Endothelial cell of umbilical vein (primary cell): ENCODE measurements around the gene CXorf65. TPM values are rescaled to one million over a fixed set of nuclear protein-coding genes. Genes with fewer than 3 reads are reported as not detected.

ENCODE experiments used
- BruUV-seq: library from RNA; stranded (reverse); fragments of 400-500 nt; replicated peaks from 2 replicates; lab custom pipeline; 2021; lab: Mats Ljungman, UMichigan
- CTCF ChIA-PET: fragments of 300-600, 350-600 bp; sonication (Branson Sonifier 250); formaldehyde crosslinking; loops from one replicate; lab custom pipeline; 2021; ENCODE audit warnings: antibody characterized with exemption, inconsistent platforms; lab: Charles Lee
- POLR2A ChIA-PET: fragments of 300-600, 350-600 bp; sonication (Branson Sonifier 250); formaldehyde crosslinking; loops from one replicate; lab custom pipeline; 2021; ENCODE audit warnings: antibody characterized with exemption, inconsistent platforms; lab: Charles Lee
- DNase-seq: peaks from one replicate; pipeline ENCODE4 v3.0.0-alpha.2; 2011; ENCODE audit warnings: low read depth, low spot score
- FAIRE-seq: peaks from 2 replicates; lab custom pipeline; 2011; peaks lifted over from hg19 to GRCh38; lab: Jason Lieb, UNC
- H2AFZ ChIP-seq: 2 replicates; pipeline ENCODE4 v1.6.0; 2012; ENCODE audit warnings: low read depth, low read length, control low read depth, inconsistent platforms
- H3K27ac ChIP-seq: 2 replicates; pipeline ENCODE4 v1.5.1; 2011; ENCODE audit warnings: low read depth, mild to moderate bottlenecking, control low read depth, low read length, moderate library complexity; ENCODE audit not compliant: insufficient read depth
- H3K27me3 ChIP-seq, 2 experiments: 2 replicates each; pipeline versions ENCODE4 v1.6.0 to v1.6.1; 2011; ENCODE audit warnings: low read length in 2 of 2, mixed read lengths in 1 of 2; ENCODE audit not compliant: control insufficient read depth in 2 of 2, insufficient read depth in 2 of 2
- H3K36me3 ChIP-seq, 2 experiments: 2 replicates in 1 of 2; 3 replicates in 1 of 2; pipeline ENCODE4 v1.5.1; 2011; ENCODE audit warnings: low read length in 2 of 2, mild to moderate bottlenecking in 1 of 2, moderate library complexity in 1 of 2; ENCODE audit not compliant: control insufficient read depth in 2 of 2, insufficient read depth in 2 of 2; ENCODE audit errors: extremely low read depth in 1 of 2
- H3K4me1 ChIP-seq: 3 replicates; pipeline ENCODE4 v1.5.1; 2011; ENCODE audit warnings: mild to moderate bottlenecking, low read length; ENCODE audit not compliant: control insufficient read depth, insufficient read depth; ENCODE audit errors: extremely low read depth
- H3K4me2 ChIP-seq: 2 replicates; pipeline ENCODE4 v1.6.1; 2011; ENCODE audit warnings: low read length, control low read depth, mixed read lengths; ENCODE audit not compliant: insufficient read depth
- H3K4me3 ChIP-seq, 3 experiments: fragments of 200-600 bp in 1 of 3; sonication (generic), shearing (Covaris generic) in 1 of 3; replicated peaks in 1 of 3; 2 replicates each; pipeline ENCODE4 v1.5.1; 2011 to 2016; ENCODE audit warnings: control low read depth in 3 of 3, low read length in 3 of 3, mild to moderate bottlenecking in 2 of 3, inconsistent platforms in 1 of 3, low read depth in 1 of 3, moderate library complexity in 1 of 3; ENCODE audit not compliant: insufficient read depth in 1 of 3
- H3K79me2 ChIP-seq: 2 replicates; pipeline ENCODE4 v1.6.0; 2012; ENCODE audit warnings: low read length, inconsistent platforms; ENCODE audit not compliant: control insufficient read depth, insufficient read depth
- H3K9ac ChIP-seq: replicated peaks from 2 replicates; pipeline ENCODE3; 2011; ENCODE audit warnings: low read length, control low read depth; ENCODE audit not compliant: insufficient read depth; ENCODE audit errors: extremely low read depth
- H3K9me1 ChIP-seq: replicated peaks from 3 replicates; pipeline ENCODE4 v1.6.0; 2011; ENCODE audit warnings: mild to moderate bottlenecking, low read length; ENCODE audit not compliant: control insufficient read depth, insufficient read depth; ENCODE audit errors: extremely low read depth
- H3K9me3 ChIP-seq: replicated peaks from 2 replicates; pipeline ENCODE4 v1.5.1; 2012; ENCODE audit warnings: low read length, inconsistent platforms; ENCODE audit not compliant: control insufficient read depth, insufficient read depth
- H4K20me1 ChIP-seq: replicated peaks from 2 replicates; pipeline ENCODE3; 2011; ENCODE audit warnings: mild to moderate bottlenecking, low read length; ENCODE audit not compliant: control insufficient read depth, insufficient read depth; ENCODE audit errors: extremely low read depth
- CTCF ChIP-seq, 2 donors: IDR thresholded peaks; 1 replicate in 1 of 2; 2 replicates in 1 of 2; pipeline ENCODE4 v1.5.1; 2011; ENCODE audit warnings: low read length in 2 of 2, mild to moderate bottlenecking in 2 of 2, moderate library complexity in 2 of 2, control low read depth in 1 of 2, inconsistent platforms in 1 of 2, low read depth in 1 of 2; ENCODE audit not compliant: insufficient read depth in 1 of 2; ENCODE audit errors: extremely low read depth in 1 of 2
- EZH2 ChIP-seq: IDR thresholded peaks from 2 replicates; pipeline ENCODE4 v1.6.1; 2012; ENCODE audit warnings: borderline replicate concordance, low read depth, mild to moderate bottlenecking, moderate library complexity, low read length, inconsistent platforms; ENCODE audit not compliant: severe bottlenecking
- FOS ChIP-seq: IDR thresholded peaks from 2 replicates; pipeline ENCODE4 v1.6.1; 2011; ENCODE audit warnings: mild to moderate bottlenecking, low read length, moderate library complexity, borderline replicate concordance; ENCODE audit not compliant: insufficient read depth
- GATA2 ChIP-seq: IDR thresholded peaks from 2 replicates; pipeline ENCODE4 v1.7.0; 2011; ENCODE audit warnings: low read depth, mild to moderate bottlenecking, moderate library complexity, mixed read lengths, low read length; ENCODE audit not compliant: insufficient read length, insufficient read depth
- JUN ChIP-seq: IDR thresholded peaks from 2 replicates; pipeline ENCODE4 v1.6.1; 2011; ENCODE audit warnings: borderline replicate concordance, low read depth; ENCODE audit not compliant: insufficient read length, insufficient read depth
- MAX ChIP-seq: IDR thresholded peaks from 2 replicates; pipeline ENCODE4 v1.6.1; 2011; ENCODE audit not compliant: insufficient read depth, insufficient read length
- MYC ChIP-seq: IDR thresholded peaks from one replicate; pipeline ENCODE4 v1.6.1; 2011; ENCODE audit warnings: mild to moderate bottlenecking, low read depth, low read length
- POLR2A ChIP-seq: IDR thresholded peaks from 2 replicates; pipeline ENCODE4 v1.6.1; 2012; ENCODE audit warnings: low read depth, mild to moderate bottlenecking, control low read depth, low read length
- POLR2AphosphoS5 ChIP-seq: IDR thresholded peaks from 2 replicates; pipeline ENCODE4 v1.6.1; 2012; ENCODE audit warnings: low read depth, mild to moderate bottlenecking, control low read depth, low read length, moderate library complexity; ENCODE audit not compliant: insufficient read depth
- dilution Hi-C: fragments of 300-500 bp; cut with MboI; formaldehyde crosslinking; loops from one replicate; pipeline ENCODE4 v1.15.0; 2019; ENCODE audit warnings: low sequenced_read_pairs; ENCODE audit not compliant: extremely low pct_ligation_motif_present
- intact Hi-C: fragments of 100-400 bp; cut with micrococcal nuclease; formaldehyde crosslinking; loops from one replicate; pipeline ENCODE4 v1.10.0; 2022
- polyA plus RNA-seq, 4 experiments: library from polyadenylated mRNA; depleted of rRNA in 3 of 4; stranded (reverse) in 3 of 4; unstranded in 1 of 4; fragments of >200 nt; gene quantifications; 2 replicates each; pipeline versions ENCODE4 v1.2.1 to v1.2.3, GENCODE V29; 2011 to 2012; ENCODE audit warnings: missing spikeins in 1 of 4
- total RNA-seq: library from RNA; stranded (reverse); gene quantifications from 2 replicates; pipeline ENCODE4 v1.2.3, GENCODE V29; 2021

The CXorf65 gene
- total and polyA plus RNA-seq, 2 donors (not counting 3 experiments of a cell fraction or from before 2014, with no cell fraction given): not detected

- H3K27me3 ChIP-seq: no peaks in the 10 kb centered on the region
- H3K4me1 ChIP-seq: no peaks in the 10 kb centered on the region
- no peaks in the 10 kb centered on the region for H3K36me3 ChIP-seq
- BruUV-seq: no TSS peak
- ChIA-PET POLR2A (no interaction called here), CTCF (no interaction called here)
- H3K9me3 ChIP-seq: no peaks in the 10 kb centered on the region
- H3K9me1 ChIP-seq: no peaks in the 10 kb centered on the region
- no peaks in the 10 kb centered on the region for H4K20me1 ChIP-seq
- no peak overlapping the region for H3K4me3 ChIP-seq
- no peak overlapping the region for H3K9ac ChIP-seq
- H3K27ac ChIP-seq: no peak overlapping the region
- no peaks in the 10 kb centered on the region for H3K79me2 ChIP-seq
- TF ChIP-seq FOS (no peak), GATA2 (no peak), JUN (no peak), POLR2A (no peak), EZH2 (no peak), MYC (no peak), MAX (no peak), POLR2AphosphoS5 (no peak), CTCF (IDR thresholded peaks at IDR 0.05; ENCODE audit: extremely low read depth in 1 of 2, insufficient read depth in 1 of 2, low read depth in 1 of 2, low read length in 2 of 2) (no peak)
- intact Hi-C loops (no loop called here), dilution Hi-C loops (no loop called here)
- no peak for DNase-seq
- H2AFZ ChIP-seq: no peak overlapping the region
- no peak overlapping the region for H3K4me2 ChIP-seq
- no peak for FAIRE-seq
Observed at GRCh38 chrX:71154196-71154595, 47.7 kb upstream of the CXorf65 start.
